GM23338 (cell line): ENCODE results near the gene OR10P1. TPM values are rescaled to one million over a fixed set of nuclear protein-coding genes. Genes with fewer than 3 reads are reported as not detected.

Experiments
- ATAC-seq: fragments of 200-7000 bp; cut with Tn5 transposase; 3 replicates; pipeline ENCODE4 v1.9.1; 2020
- DNase-seq: peaks from one replicate; pipeline ENCODE4 v3.0.0-alpha.2; 2015; ENCODE audit warnings: low spot score
- H2AFZ ChIP-seq: fragments of 200-600 bp; sonication (generic); 2 replicates; pipeline ENCODE4 v1.8.0; 2016; ENCODE audit warnings: antibody characterized with exemption, mild to moderate bottlenecking, moderate library complexity
- H3F3A ChIP-seq: fragments of 200-600 bp; sonication (generic); replicated peaks from 2 replicates; pipeline ENCODE4 v1.8.0; 2017; ENCODE audit warnings: antibody characterized with exemption, mixed run types, low read depth
- H3K27ac ChIP-seq: fragments of 200-600 bp; sonication (generic); 2 replicates; pipeline ENCODE4 v1.6.1; 2016; ENCODE audit warnings: low read depth
- H3K27me3 ChIP-seq: fragments of 200-600 bp; sonication (generic); 2 replicates; pipeline ENCODE4 v1.8.0; 2016; ENCODE audit warnings: mild to moderate bottlenecking, mixed run types, moderate library complexity; ENCODE audit not compliant: insufficient read depth
- H3K36me3 ChIP-seq: fragments of 200-600 bp; sonication (generic); 2 replicates; pipeline ENCODE4 v1.8.0; 2016; ENCODE audit warnings: mild to moderate bottlenecking; ENCODE audit not compliant: insufficient read depth
- H3K4me1 ChIP-seq: fragments of 200-600 bp; sonication (generic); 2 replicates; pipeline ENCODE4 v1.8.0; 2016; ENCODE audit warnings: mild to moderate bottlenecking, moderate library complexity; ENCODE audit not compliant: insufficient read depth
- H3K4me2 ChIP-seq: fragments of 200-600 bp; sonication (generic); 2 replicates; pipeline ENCODE4 v1.7.1; 2017; ENCODE audit warnings: mixed run types
- H3K4me3 ChIP-seq: fragments of 200-600 bp; sonication (generic); 2 replicates; pipeline ENCODE4 v1.6.1; 2016; ENCODE audit warnings: mixed run types
- H3K79me2 ChIP-seq: fragments of 200-600 bp; sonication (generic); replicated peaks from 2 replicates; pipeline ENCODE4 v1.8.0; 2017; ENCODE audit warnings: mild to moderate bottlenecking; ENCODE audit not compliant: insufficient read depth
- H3K9me2 ChIP-seq: fragments of 200-600 bp; sonication (generic); 2 replicates; pipeline ENCODE4 v1.8.0; 2017; ENCODE audit not compliant: insufficient read depth
- H4K20me1 ChIP-seq: fragments of 200-600 bp; sonication (generic); replicated peaks from 2 replicates; pipeline ENCODE4 v1.8.0; 2017; ENCODE audit warnings: mild to moderate bottlenecking; ENCODE audit not compliant: insufficient read depth
- H3K27ac Mint-ChIP-seq: 2 replicates; pipeline ENCODE4 v1.8.0; 2020; ENCODE audit warnings: inconsistent platforms, mild to moderate bottlenecking, moderate library complexity, mixed read lengths
- H3K27me3 Mint-ChIP-seq: 3 replicates; pipeline ENCODE4 v1.8.0; 2022; ENCODE audit warnings: low read depth, mild to moderate bottlenecking, moderate library complexity, mixed read lengths, inconsistent platforms; ENCODE audit not compliant: insufficient read depth, poor library complexity
- H3K36me3 Mint-ChIP-seq: 3 replicates; pipeline ENCODE4 v1.8.0; 2021; ENCODE audit warnings: low read depth, mild to moderate bottlenecking, inconsistent platforms, moderate library complexity, mixed read lengths
- H3K4me1 Mint-ChIP-seq: 3 replicates; pipeline ENCODE4 v1.8.0; 2020; ENCODE audit warnings: mild to moderate bottlenecking, inconsistent platforms, mixed read lengths
- H3K4me3 Mint-ChIP-seq: 3 replicates; pipeline ENCODE4 v1.8.0; 2021; ENCODE audit warnings: moderate library complexity, mild to moderate bottlenecking, inconsistent platforms, mixed read lengths
- H3K9me3 Mint-ChIP-seq: 3 replicates; pipeline ENCODE4 v1.8.0; 2020; ENCODE audit warnings: moderate library complexity, mild to moderate bottlenecking, inconsistent platforms, mixed read lengths
- CREB1 ChIP-seq: fragments of 250-450 bp; sonication (Bioruptor Pico); IDR thresholded peaks from 2 replicates; pipeline ENCODE4 v1.5.0; 2020; ENCODE audit warnings: low read depth, mild to moderate bottlenecking, moderate library complexity
- EZH2 ChIP-seq: fragments of 200-600 bp; sonication (generic); IDR thresholded peaks from one replicate; pipeline ENCODE4 v1.8.0; 2017; ENCODE audit warnings: antibody characterized with exemption, mild to moderate bottlenecking, low read depth; ENCODE audit not compliant: unreplicated experiment
- EZH2phosphoT487 ChIP-seq: fragments of 200-600 bp; sonication (generic); IDR thresholded peaks from one replicate; pipeline ENCODE4 v1.8.1; 2018; ENCODE audit warnings: antibody characterized with exemption; ENCODE audit not compliant: unreplicated experiment
- JUNB ChIP-seq: IDR thresholded peaks from one replicate; pipeline ENCODE4 v1.6.1; 2016; ENCODE audit warnings: antibody characterized with exemption; ENCODE audit not compliant: unreplicated experiment
- NANOG ChIP-seq: IDR thresholded peaks from 2 replicates; pipeline ENCODE4 v1.6.1; 2016; ENCODE audit warnings: antibody characterized with exemption, borderline replicate concordance
- POLR2AphosphoS5 ChIP-seq: IDR thresholded peaks from 2 replicates; pipeline ENCODE4 v1.6.1; 2016; ENCODE audit warnings: antibody characterized with exemption, low read depth
- STAT1 ChIP-seq: IDR thresholded peaks from one replicate; pipeline ENCODE4 v1.6.1; 2016; ENCODE audit warnings: antibody characterized with exemption; ENCODE audit not compliant: unreplicated experiment
- ZNF114 ChIP-seq: fragments of 250-450 bp; sonication (Bioruptor Pico); IDR thresholded peaks from 2 replicates; pipeline ENCODE4 v1.5.0; 2020; ENCODE audit warnings: mild to moderate bottlenecking, moderate library complexity
- ZNF331 ChIP-seq: fragments of 250-450 bp; sonication (Bioruptor Pico); IDR thresholded peaks from 2 replicates; pipeline ENCODE4 v1.5.0; 2020; ENCODE audit warnings: low read depth, mild to moderate bottlenecking, moderate library complexity
- polyA plus RNA-seq: library from polyadenylated mRNA; unstranded; fragments of >200 nt; fragmentation: Nextera tagmentation; extraction: Ambion mirVana; gene quantifications from 2 replicates; pipeline ENCODE4 v1.2.1, GENCODE V29; 2016
- total RNA-seq: library from RNA; depleted of rRNA; stranded (reverse); fragments of >200 nt; shearing (Covaris generic); gene quantifications from 2 replicates; pipeline ENCODE4 v1.2.3, GENCODE V29; 2014
- TF ChIP-seq, protein P1 (sequence below), 2 experiments: fragments of 200-600 bp in 1 of 2; sonication (generic) in 1 of 2; conservative IDR thresholded peaks; 2 replicates each; pipeline versions ENCODE4 v1.5.1 to v1.6.1; 2016 to 2017; ENCODE audit warnings: antibody characterized with exemption in 2 of 2, low read depth in 2 of 2, mild to moderate bottlenecking in 2 of 2, moderate library complexity in 1 of 2

OR10P1 gene
- total and polyA plus RNA-seq, 2 experiments from 2014 or later: not detected

DNA sequence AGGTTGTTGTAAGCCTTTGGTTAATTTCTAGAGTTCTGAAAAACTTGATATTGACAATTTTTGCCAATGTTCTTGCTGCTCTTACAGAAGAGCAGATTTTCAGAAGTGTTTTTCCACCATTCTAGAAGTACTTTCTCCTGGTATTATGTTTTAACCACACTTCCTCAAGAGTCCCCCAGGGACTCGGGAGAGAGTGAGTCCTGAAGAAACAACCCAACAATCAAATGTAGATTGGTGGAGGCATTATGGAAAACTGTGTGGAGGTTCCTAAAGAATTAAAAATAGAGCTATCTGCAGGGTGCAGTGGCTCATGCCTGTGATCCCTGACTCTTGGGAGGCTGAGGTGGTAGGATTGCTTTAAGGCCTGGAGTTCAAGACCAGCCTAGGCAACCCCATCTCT is 26.7 kb downstream of the OR10P1 start (continued):
- TF ChIP-seq, protein P1, sequence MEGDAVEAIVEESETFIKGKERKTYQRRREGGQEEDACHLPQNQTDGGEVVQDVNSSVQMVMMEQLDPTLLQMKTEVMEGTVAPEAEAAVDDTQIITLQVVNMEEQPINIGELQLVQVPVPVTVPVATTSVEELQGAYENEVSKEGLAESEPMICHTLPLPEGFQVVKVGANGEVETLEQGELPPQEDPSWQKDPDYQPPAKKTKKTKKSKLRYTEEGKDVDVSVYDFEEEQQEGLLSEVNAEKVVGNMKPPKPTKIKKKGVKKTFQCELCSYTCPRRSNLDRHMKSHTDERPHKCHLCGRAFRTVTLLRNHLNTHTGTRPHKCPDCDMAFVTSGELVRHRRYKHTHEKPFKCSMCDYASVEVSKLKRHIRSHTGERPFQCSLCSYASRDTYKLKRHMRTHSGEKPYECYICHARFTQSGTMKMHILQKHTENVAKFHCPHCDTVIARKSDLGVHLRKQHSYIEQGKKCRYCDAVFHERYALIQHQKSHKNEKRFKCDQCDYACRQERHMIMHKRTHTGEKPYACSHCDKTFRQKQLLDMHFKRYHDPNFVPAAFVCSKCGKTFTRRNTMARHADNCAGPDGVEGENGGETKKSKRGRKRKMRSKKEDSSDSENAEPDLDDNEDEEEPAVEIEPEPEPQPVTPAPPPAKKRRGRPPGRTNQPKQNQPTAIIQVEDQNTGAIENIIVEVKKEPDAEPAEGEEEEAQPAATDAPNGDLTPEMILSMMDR (conservative IDR thresholded peaks at IDR 0.05; ENCODE audit: low read depth in 2 of 2): no peak
- TF ChIP-seq EZH2phosphoT487: no peak
- TF ChIP-seq STAT1: no peak
- no peak for TF ChIP-seq NANOG
- TF ChIP-seq ZNF114 (CRISPR knock-in tag): no peak
- TF ChIP-seq CREB1: no peak

DNA sequence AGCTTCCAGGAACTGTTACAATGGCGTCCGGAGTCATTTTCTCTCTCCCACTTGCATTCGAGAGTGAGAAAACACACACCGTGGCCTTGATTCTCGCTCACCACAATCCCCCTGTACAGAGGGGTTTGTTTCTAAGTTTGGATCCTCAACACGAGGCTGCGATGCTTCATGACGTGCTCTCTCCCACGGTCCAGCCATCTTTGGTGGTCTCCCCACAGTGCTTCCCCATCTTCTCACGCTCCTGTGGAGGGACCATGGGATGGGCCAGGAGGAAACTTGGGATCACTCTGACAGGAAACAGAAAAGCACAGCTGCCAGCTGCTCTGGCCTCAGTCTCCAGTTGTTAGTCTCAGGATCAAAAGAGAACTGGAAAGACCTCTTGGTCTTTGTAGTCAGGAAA is 28.1 kb downstream of the OR10P1 start:
- no peaks in the 10 kb centered on the region for H3K4me1 Mint-ChIP-seq
- H3K79me2 ChIP-seq: no peaks in the 10 kb centered on the region
- no peak overlapping the region for H3K4me3 Mint-ChIP-seq
- peaks cover 7% of the 10 kb centered on the region for H3K27me3 Mint-ChIP-seq
- H3K36me3 Mint-ChIP-seq: no peaks in the 10 kb centered on the region
- H3K27me3 ChIP-seq: no peaks in the 10 kb centered on the region
- no peak overlapping the region for H3K4me3 ChIP-seq
- H3F3A ChIP-seq: no peaks in the 10 kb centered on the region
- ATAC-seq (no peak), DNase-seq (no peak)
- no peak overlapping the region for H3K27ac Mint-ChIP-seq
- TF ChIP-seq EZH2: no peak
- no peak for TF ChIP-seq NANOG
- H3K9me3 Mint-ChIP-seq: no peaks in the 10 kb centered on the region
- H3K4me2 ChIP-seq: no peak overlapping the region
- no peak overlapping the region for H3K27ac ChIP-seq
- no peaks in the 10 kb centered on the region for H3K4me1 ChIP-seq
- H3K36me3 ChIP-seq: no peaks in the 10 kb centered on the region
- no peaks in the 10 kb centered on the region for H3K9me2 ChIP-seq
- 0 out of 2 replicates have a peak overlapping the region, but pooled peaks have one; percentile 14 for H2AFZ ChIP-seq
- no peaks in the 10 kb centered on the region for H4K20me1 ChIP-seq

- Mint-ChIP-seq H3K27me3 (peaks cover 7% of the 10 kb centered on the region), H3K27ac (no peak overlapping the region), H3K4me3 (no peak overlapping the region), H3K36me3 (no peaks in the 10 kb centered on the region), H3K4me1 (no peaks in the 10 kb centered on the region), H3K9me3 (no peaks in the 10 kb centered on the region)
- Histone ChIP-seq H3K9me2 (no peaks in the 10 kb centered on the region), H3F3A (no peaks in the 10 kb centered on the region), H3K4me1 (no peaks in the 10 kb centered on the region), H4K20me1 (no peaks in the 10 kb centered on the region), H3K4me3 (no peak overlapping the region), H3K27me3 (no peaks in the 10 kb centered on the region), H2AFZ (no peak overlapping the region; the same call in 1 of the 2 replicates), H3K36me3 (no peaks in the 10 kb centered on the region), H3K4me2 (no peak overlapping the region), H3K27ac (no peak overlapping the region), H3K79me2 (no peaks in the 10 kb centered on the region)
- TF ChIP-seq NANOG: no peak
- no peak for TF ChIP-seq POLR2AphosphoS5
- no peak for TF ChIP-seq ZNF331 (CRISPR knock-in tag)
- no peak for TF ChIP-seq CREB1
- TF ChIP-seq EZH2: no peak
- no peak for TF ChIP-seq ZNF114 (CRISPR knock-in tag)
- no peak for TF ChIP-seq EZH2phosphoT487
- TF ChIP-seq, protein P1 (conservative IDR thresholded peaks at IDR 0.05; ENCODE audit: low read depth in 2 of 2): no peak
- no peak for TF ChIP-seq JUNB
- ATAC-seq (no peak), DNase-seq (no peak)
Observed at GRCh38 chr12:55666508-55666907, 29.8 kb downstream of the OR10P1 start.
